A549 (cell line): Measurements from ENCODE around the gene KIF20B.

Experiments
- EP300 ChIP-seq, 2 experiments: fragments of >200 bp; sonication (Bioruptor Twin); formaldehyde crosslinking; IDR thresholded peaks; 2 replicates in 1 of 2; 3 replicates in 1 of 2; pipeline ENCODE4 v1.6.1; 2016 to 2017
- FOSL2 ChIP-seq, 2 experiments: fragments of 450-650 bp in 1 of 2; fragments of >200 bp in 1 of 2; sonication (Bioruptor Twin) in 1 of 2; formaldehyde crosslinking; IDR thresholded peaks; 2 replicates each; pipeline versions ENCODE4 v1.5.0 to v1.6.1; 2016 to 2020; ENCODE audit warnings: mild to moderate bottlenecking in 1 of 2, moderate library complexity in 1 of 2
- HDAC2 ChIP-seq: fragments of 200-600 bp; sonication (generic); IDR thresholded peaks from 2 replicates; pipeline ENCODE4 v1.6.1; 2016
- NR3C1 ChIP-seq: fragments of >200 bp; sonication (Bioruptor Twin); formaldehyde crosslinking; IDR thresholded peaks from 3 replicates; pipeline ENCODE4 v1.6.1; 2017
- POLR2A ChIP-seq: IDR thresholded peaks from 2 replicates; pipeline ENCODE4 v1.6.1; 2012; ENCODE audit warnings: mild to moderate bottlenecking, low read length
- TP53 ChIP-seq: fragments of 250-450 bp; sonication (Bioruptor Pico); IDR thresholded peaks from 2 replicates; pipeline ENCODE4 v1.5.0; 2021; ENCODE audit warnings: mild to moderate bottlenecking, moderate library complexity
- TF ChIP-seq, protein P1 (sequence below): fragments of >200 bp; sonication (Bioruptor Twin); formaldehyde crosslinking; IDR thresholded peaks from 3 replicates; pipeline ENCODE4 v1.5.1; 2016
- TF ChIP-seq, protein P2 (sequence below): fragments of 200-600 bp; sonication (generic); IDR thresholded peaks from 2 replicates; pipeline ENCODE4 v1.6.1; 2016; ENCODE audit warnings: antibody characterized with exemption, mild to moderate bottlenecking, moderate library complexity
- TF ChIP-seq, protein P3 (sequence below): fragments of 450-650 bp; IDR thresholded peaks from 2 replicates; pipeline ENCODE4 v1.6.1; 2014; ENCODE audit warnings: antibody characterized with exemption
- TF ChIP-seq, protein P4 (sequence below): fragments of 150-350 bp; IDR thresholded peaks from 2 replicates; pipeline ENCODE4 v1.6.1; 2014; ENCODE audit warnings: low read depth, mild to moderate bottlenecking, low read length
- TF ChIP-seq, protein P5 (sequence below): IDR thresholded peaks from 2 replicates; pipeline ENCODE4 v1.6.1; 2012

- TF ChIP-seq HDAC2 (no peak), NR3C1 (no peak), FOSL2 (IDR thresholded peaks at IDR 0.05) (no peak), FOSL2 (CRISPR knock-in tag; IDR thresholded peaks at IDR 0.05) (no peak), TP53 (no peak), POLR2A (no peak), EP300 (IDR thresholded peaks at IDR 0.05) (no peak)
- TF ChIP-seq, protein P1, sequence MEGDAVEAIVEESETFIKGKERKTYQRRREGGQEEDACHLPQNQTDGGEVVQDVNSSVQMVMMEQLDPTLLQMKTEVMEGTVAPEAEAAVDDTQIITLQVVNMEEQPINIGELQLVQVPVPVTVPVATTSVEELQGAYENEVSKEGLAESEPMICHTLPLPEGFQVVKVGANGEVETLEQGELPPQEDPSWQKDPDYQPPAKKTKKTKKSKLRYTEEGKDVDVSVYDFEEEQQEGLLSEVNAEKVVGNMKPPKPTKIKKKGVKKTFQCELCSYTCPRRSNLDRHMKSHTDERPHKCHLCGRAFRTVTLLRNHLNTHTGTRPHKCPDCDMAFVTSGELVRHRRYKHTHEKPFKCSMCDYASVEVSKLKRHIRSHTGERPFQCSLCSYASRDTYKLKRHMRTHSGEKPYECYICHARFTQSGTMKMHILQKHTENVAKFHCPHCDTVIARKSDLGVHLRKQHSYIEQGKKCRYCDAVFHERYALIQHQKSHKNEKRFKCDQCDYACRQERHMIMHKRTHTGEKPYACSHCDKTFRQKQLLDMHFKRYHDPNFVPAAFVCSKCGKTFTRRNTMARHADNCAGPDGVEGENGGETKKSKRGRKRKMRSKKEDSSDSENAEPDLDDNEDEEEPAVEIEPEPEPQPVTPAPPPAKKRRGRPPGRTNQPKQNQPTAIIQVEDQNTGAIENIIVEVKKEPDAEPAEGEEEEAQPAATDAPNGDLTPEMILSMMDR: no peak
- TF ChIP-seq, protein P2, sequence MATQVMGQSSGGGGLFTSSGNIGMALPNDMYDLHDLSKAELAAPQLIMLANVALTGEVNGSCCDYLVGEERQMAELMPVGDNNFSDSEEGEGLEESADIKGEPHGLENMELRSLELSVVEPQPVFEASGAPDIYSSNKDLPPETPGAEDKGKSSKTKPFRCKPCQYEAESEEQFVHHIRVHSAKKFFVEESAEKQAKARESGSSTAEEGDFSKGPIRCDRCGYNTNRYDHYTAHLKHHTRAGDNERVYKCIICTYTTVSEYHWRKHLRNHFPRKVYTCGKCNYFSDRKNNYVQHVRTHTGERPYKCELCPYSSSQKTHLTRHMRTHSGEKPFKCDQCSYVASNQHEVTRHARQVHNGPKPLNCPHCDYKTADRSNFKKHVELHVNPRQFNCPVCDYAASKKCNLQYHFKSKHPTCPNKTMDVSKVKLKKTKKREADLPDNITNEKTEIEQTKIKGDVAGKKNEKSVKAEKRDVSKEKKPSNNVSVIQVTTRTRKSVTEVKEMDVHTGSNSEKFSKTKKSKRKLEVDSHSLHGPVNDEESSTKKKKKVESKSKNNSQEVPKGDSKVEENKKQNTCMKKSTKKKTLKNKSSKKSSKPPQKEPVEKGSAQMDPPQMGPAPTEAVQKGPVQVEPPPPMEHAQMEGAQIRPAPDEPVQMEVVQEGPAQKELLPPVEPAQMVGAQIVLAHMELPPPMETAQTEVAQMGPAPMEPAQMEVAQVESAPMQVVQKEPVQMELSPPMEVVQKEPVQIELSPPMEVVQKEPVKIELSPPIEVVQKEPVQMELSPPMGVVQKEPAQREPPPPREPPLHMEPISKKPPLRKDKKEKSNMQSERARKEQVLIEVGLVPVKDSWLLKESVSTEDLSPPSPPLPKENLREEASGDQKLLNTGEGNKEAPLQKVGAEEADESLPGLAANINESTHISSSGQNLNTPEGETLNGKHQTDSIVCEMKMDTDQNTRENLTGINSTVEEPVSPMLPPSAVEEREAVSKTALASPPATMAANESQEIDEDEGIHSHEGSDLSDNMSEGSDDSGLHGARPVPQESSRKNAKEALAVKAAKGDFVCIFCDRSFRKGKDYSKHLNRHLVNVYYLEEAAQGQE: no peak
- TF ChIP-seq, protein P3, sequence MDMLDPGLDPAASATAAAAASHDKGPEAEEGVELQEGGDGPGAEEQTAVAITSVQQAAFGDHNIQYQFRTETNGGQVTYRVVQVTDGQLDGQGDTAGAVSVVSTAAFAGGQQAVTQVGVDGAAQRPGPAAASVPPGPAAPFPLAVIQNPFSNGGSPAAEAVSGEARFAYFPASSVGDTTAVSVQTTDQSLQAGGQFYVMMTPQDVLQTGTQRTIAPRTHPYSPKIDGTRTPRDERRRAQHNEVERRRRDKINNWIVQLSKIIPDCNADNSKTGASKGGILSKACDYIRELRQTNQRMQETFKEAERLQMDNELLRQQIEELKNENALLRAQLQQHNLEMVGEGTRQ: no peak
- TF ChIP-seq, protein P4, sequence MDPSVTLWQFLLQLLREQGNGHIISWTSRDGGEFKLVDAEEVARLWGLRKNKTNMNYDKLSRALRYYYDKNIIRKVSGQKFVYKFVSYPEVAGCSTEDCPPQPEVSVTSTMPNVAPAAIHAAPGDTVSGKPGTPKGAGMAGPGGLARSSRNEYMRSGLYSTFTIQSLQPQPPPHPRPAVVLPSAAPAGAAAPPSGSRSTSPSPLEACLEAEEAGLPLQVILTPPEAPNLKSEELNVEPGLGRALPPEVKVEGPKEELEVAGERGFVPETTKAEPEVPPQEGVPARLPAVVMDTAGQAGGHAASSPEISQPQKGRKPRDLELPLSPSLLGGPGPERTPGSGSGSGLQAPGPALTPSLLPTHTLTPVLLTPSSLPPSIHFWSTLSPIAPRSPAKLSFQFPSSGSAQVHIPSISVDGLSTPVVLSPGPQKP: no peak
- TF ChIP-seq, protein P5, sequence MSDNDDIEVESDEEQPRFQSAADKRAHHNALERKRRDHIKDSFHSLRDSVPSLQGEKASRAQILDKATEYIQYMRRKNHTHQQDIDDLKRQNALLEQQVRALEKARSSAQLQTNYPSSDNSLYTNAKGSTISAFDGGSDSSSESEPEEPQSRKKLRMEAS: no peak
Observed at GRCh38 chr10:89700923-89701241, 508 bp upstream of the KIF20B start.
